ENCODE measurements around the gene DAB2IP. TPM values are rescaled to one million over a fixed set of nuclear protein-coding genes. Genes with fewer than 3 reads are reported as not detected.
A peak's percentile ranks its signal among the peaks of the same experiment; 100 is the strongest.

The DAB2IP gene
- total and polyA plus RNA-seq, 2 of the 4 experiments (the other 2 are of a cell fraction): 5.6 to 17.2 TPM

GRCh38 chr9:121774715-121775613 is 123.5 kb downstream of the DAB2IP start:
- Histone ChIP-seq H4K5ac (ENCODE audit: low read depth, low read length) (no peak overlapping the region), H2AK9ac (replicated peaks; ENCODE audit: low read depth, low read length, poor library complexity) (peak overlapping the region; percentile 17), H3K4me3 (ENCODE audit: insufficient read depth, low read depth, low read length) (no peak overlapping the region), H3K9me1 (ENCODE audit: insufficient read depth, low read length) (peaks cover 10% of the 10 kb centered on the region), H2BK5ac (ENCODE audit: low read depth, low read length, poor library complexity, severe bottlenecking) (no peak overlapping the region), H2AFZ (replicated peaks; ENCODE audit: low read length, poor library complexity) (no peak overlapping the region), H3K9me3 (ENCODE audit: control insufficient read depth, insufficient read depth, low read length) (0 out of 2 replicates have a peak, but pooled peaks cover 3% of the 10 kb centered on the region), H3K14ac (replicated peaks; ENCODE audit: low read depth, low read length) (no peak overlapping the region), H3K56ac (ENCODE audit: extremely low read depth, insufficient read depth, low read length) (no peak overlapping the region), H4K20me1 (ENCODE audit: insufficient read depth, low read length) (no peaks in the 10 kb centered on the region; the same call in 1 of the 2 replicates), H2BK15ac (ENCODE audit: low read depth, low read length) (no peak overlapping the region), H3K4me1 (ENCODE audit: control insufficient read depth, insufficient read depth, low read length) (peaks cover 17% of the 10 kb centered on the region), H3K4ac (ENCODE audit: low read depth, low read length) (no peak overlapping the region), H3K23ac (ENCODE audit: low read depth, low read length) (no peak overlapping the region), H3K27me3 (ENCODE audit: control insufficient read depth, insufficient read depth, low read length) (no peaks in the 10 kb centered on the region), H3K9ac (ENCODE audit: low read depth, low read length) (no peak overlapping the region), H3K18ac (ENCODE audit: low read depth, low read length) (no peak overlapping the region), H3K36me3 (ENCODE audit: control insufficient read depth, insufficient read depth, low read length) (peaks cover 57% of the 10 kb centered on the region), H3K27ac (ENCODE audit: insufficient read depth, low read length) (no peak overlapping the region), H2AK5ac (ENCODE audit: low read depth, low read length) (no peak overlapping the region), H2BK120ac (ENCODE audit: low read depth, low read length) (no peak overlapping the region), H3K79me1 (ENCODE audit: low read depth in 1 of 2, low read length in 2 of 2) (peaks cover 0 to 26% of the 10 kb centered on the region in 2 experiments; a peak in 2 of 4 replicates), H2BK20ac (ENCODE audit: low read depth, low read length) (no peak overlapping the region), H4K8ac (ENCODE audit: low read depth in 2 of 2, low read length in 2 of 2) (no peak overlapping the region), H4K91ac (ENCODE audit: insufficient read depth, low read depth, low read length) (no peak overlapping the region), H3K4me2 (ENCODE audit: low read depth, low read length) (no peak overlapping the region)
- BruUV-seq (replicated peaks): no TSS peak
- CTCF ChIA-PET: no interaction called here
- intact Hi-C loops (cut with micrococcal nuclease) (no loop called here), in situ Hi-C loops (cut with MboI; ENCODE audit: low sequenced_read_pairs) (no loop called here), dilution Hi-C loops (cut with HindIII; ENCODE audit: low sequenced_read_pairs, unreplicated experiment) (no loop called here)
- 100% methylated on average over 6 of the region's 26 CpGs; no CpG with 5 or more reads in 1 of the 2 experiments for WGBS, 2 experiments (ENCODE audit: extremely low coverage in 2 of 2, insufficient read length in 1 of 2)
- ATAC-seq (ENCODE audit: low read depth): no peak
- DNase-seq: no peak
- POLR2A ChIA-PET (ENCODE audit: unreplicated experiment): no interaction called here
- TF ChIP-seq MAZ (IDR thresholded peaks at IDR 0.05; ENCODE audit: borderline replicate concordance, low read depth, low read length) (no peak), RFX5 (IDR thresholded peaks at IDR 0.05; ENCODE audit: low read depth, low read length) (no peak), CEBPB (IDR thresholded peaks at IDR 0.05; ENCODE audit: low read depth, low read length) (no peak), CTCF (conservative IDR thresholded peaks at IDR 0.05; ENCODE audit: low read depth, low read length) (no peak), USF2 (IDR thresholded peaks at IDR 0.05; ENCODE audit: low read depth, low read length) (no peak), ELK1 (IDR thresholded peaks at IDR 0.05; ENCODE audit: borderline replicate concordance, low read depth, low read length) (no peak), RCOR1 (IDR thresholded peaks at IDR 0.05; ENCODE audit: insufficient replicate concordance, low read length) (no peak), CHD1 (IDR thresholded peaks at IDR 0.05; ENCODE audit: low read depth, low read length) (no peak), MAFK (IDR thresholded peaks at IDR 0.05; ENCODE audit: low read depth, low read length) (no peak), NFE2L2 (IDR thresholded peaks at IDR 0.05; ENCODE audit: low read depth, low read length) (no peak), POLR2A (IDR thresholded peaks at IDR 0.05; ENCODE audit: low read depth, low read length) (no peak), BHLHE40 (IDR thresholded peaks at IDR 0.05; ENCODE audit: low read depth, low read length) (no peak), SMC3 (IDR thresholded peaks at IDR 0.05; ENCODE audit: low read depth, low read length) (no peak), FOS (IDR thresholded peaks at IDR 0.05; ENCODE audit: low read depth, low read length) (no peak), RAD21 (IDR thresholded peaks at IDR 0.05; ENCODE audit: low read length) (no peak)
